Stomach (tissue), 4 donors: Measurements from ENCODE around the gene TUBB6.

Experiments used
- CTCF ChIP-seq, 7 experiments: fragments of 450-650 bp in 4 of 7; fragments of 200-600 bp in 3 of 7; sonication (generic) in 3 of 7; IDR thresholded peaks; one replicate each; pipeline ENCODE4 v1.5.1; 2016 to 2019; ENCODE audit warnings: antibody characterized with exemption in 7 of 7, control low read depth in 2 of 7, mild to moderate bottlenecking in 1 of 7
- EP300 ChIP-seq: sonication (generic); formaldehyde crosslinking; IDR thresholded peaks from one replicate; pipeline ENCODE4 v1.6.1; 2017; ENCODE audit warnings: antibody characterized with exemption
- POLR2A ChIP-seq, 4 donors: fragments of 450-650 bp; IDR thresholded peaks; one replicate each; pipeline ENCODE4 v1.6.1; 2016; ENCODE audit warnings: antibody characterized with exemption in 4 of 4, control low read depth in 2 of 4, mild to moderate bottlenecking in 1 of 4, moderate library complexity in 1 of 4

GRCh38 chr18:12291690-12292089, 16.4 kb upstream of the TUBB6 start:
- TF ChIP-seq EP300 (no peak), POLR2A (IDR thresholded peaks at IDR 0.05) (no peak), CTCF (IDR thresholded peaks at IDR 0.05) (no peak)
